Measurements from ENCODE around the gene SMPD3.

Gene SMPD3

DNA sequence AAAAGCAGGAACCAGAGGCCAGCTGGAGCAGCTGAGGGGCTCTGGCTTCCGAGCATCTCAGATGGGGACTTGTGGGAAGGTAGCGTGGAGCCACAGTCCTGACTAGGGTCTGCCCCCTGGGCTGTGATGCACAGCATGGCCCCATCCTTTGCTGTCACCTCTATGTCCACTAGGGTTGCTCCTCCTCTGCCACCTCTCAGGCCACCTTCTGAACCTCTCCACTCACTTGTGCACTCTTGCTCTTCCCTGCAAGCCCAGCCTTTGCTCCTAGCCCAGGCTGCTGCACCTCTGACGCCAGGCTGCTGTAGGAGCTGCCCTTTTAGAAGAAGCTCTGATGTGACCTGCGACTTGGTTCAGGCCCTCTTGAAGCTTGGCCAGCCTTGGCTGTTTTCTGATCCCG is 24.3 kb upstream of the SMPD3 start:
- no peak for DNase-seq (ENCODE audit: low read depth in 2 of 2)

DNA sequence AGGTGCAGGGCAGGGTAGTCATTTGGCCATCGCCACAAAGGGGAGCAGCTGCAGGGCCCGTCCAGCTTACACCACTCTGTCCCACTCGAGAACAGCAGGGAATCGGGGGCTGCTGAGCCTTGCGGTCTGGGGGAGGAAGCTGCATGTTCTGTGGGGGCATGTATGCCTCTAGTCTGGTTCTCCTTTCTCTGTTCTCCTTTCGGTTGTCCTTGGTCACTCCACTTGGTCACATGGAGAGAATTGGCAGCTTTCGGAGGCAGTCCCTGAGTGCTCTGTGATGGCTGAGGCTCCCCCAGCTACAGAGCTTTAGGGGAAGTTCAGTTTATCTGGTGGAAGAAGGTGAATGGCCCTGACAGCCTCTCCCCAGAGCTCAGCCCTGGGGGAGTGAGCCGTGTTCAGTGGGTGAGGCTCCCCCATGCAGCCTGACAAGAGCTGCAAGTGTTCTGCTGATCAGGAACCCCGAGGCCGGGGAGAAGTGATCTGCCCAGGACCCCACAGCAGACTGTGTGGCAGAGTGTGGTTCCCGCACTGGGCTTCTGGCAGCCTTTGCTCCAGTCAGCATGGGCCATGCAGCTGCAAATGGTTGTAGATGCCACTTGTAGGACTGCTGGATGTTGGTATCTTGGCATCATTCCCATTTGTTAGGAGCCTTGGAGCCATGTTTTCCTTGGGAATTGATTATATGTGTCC is 22.3 kb upstream of the SMPD3 start:
- DNase-seq (ENCODE audit: low read depth in 2 of 2) = no peak

DNA sequence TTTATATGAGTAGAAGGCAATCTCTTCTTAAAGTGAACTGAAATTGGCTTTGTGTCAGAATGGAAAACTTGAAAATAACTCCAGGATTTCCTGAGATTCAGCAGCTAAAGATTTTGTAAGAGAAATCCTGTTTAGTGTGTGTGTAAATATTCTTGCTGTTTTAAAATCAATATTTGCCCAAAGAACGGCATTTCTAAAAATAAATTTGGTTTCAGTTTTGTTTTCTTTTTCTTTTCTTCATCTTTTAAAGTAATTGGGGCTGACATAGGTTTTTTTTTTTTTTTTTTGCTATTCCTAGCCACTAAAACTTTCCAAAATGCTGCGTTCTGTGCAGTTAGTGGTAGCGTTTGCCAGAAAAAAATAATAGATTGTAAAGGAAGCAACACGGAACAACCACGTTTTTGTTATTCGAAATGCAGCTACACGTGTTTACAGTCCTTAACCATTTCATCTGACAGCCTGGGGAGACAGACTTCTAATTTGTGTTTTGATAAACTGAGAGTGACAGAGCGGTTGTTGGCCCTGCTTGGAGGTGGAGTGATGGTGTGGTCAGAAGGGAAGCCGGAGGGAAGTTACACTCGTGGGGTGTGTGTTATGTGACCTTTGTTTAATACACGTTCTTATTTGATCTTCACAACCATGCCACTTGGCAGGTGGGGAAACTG is 21.6 kb upstream of the SMPD3 start:
- DNase-seq (ENCODE audit: low read depth in 2 of 2) = no peak

DNA sequence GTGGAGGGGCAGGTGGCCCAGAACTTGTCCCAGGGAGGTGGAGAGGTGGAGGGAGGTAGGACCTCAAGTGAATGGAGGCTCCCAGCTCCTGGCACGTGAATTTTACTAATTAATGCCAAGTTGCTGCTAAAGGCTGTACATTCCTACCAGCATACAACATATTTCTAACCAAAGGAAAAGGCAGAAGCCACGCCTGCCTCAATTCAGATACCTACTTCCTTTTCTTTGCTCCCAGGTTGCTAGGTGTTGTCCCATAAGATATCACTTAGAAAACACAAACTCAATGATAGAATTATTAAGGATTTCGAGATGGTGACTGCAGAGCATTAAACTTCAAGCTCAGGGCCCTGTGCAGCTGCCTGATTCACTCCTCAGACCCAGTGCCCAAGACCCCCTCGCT is 20.5 kb upstream of the SMPD3 start:
- no peak for DNase-seq (ENCODE audit: low read depth in 2 of 2)

DNA sequence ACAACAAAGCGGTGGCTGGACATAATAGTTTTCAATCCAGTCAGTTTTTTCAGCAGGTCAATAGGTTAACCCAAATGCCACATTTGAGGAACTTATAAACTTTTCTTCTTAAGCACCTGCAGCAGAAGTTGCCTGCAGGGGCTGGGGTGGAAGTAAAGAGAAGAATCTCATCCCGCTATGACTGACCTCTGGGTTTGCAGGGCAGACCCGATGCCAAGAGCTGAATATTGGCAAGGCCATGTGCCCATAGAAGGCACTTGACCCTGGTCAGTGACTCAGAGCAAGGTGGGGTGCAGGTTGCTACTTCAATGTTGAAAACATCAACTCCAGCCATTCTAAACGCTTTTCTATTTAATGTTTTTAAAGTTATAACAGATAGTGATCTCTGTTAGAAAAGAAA is 17.9 kb upstream of the SMPD3 start:
- DNase-seq (ENCODE audit: low read depth in 2 of 2) = no peak

DNA sequence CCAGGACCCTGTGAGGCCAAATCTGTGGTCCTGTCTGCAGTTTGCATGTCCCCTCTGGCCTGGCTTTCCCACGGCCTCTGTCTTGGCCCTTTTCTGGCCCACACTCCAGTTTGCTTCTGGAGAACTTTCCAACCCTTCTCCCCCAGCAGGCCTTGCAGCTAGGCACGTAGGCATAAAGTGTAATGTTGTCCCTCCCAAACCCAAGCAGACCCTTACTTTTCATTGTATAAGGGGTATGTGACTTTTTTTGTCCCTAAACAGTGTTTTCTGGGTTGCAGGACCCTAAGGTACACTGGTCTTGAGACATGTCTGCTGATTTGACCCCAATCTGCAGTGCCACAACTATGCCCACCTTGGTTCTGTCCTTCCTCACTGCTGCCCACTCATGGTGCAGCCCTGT is 15.6 kb upstream of the SMPD3 start:
- no peak for DNase-seq (ENCODE audit: low read depth in 2 of 2)

DNA sequence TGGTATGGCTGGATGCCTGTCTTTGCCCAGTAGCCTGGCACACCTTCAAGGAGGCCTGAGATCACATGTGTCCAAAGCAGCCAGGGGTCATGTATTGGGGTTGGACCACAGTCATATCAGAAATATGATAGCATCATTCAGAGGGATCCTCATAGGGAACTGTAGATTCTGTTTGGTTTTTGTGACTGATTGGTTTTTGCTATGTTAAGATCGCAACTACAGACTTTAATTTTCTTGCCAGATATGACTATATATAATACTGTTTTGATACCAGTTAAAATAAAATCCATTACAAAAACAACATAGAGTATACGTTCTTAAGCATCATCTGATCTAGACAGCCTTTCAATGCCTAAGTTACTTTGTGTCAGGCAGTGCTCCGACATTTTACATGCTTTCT is 11.8 kb upstream of the SMPD3 start:
- DNase-seq (ENCODE audit: low read depth in 2 of 2) = no peak

DNA sequence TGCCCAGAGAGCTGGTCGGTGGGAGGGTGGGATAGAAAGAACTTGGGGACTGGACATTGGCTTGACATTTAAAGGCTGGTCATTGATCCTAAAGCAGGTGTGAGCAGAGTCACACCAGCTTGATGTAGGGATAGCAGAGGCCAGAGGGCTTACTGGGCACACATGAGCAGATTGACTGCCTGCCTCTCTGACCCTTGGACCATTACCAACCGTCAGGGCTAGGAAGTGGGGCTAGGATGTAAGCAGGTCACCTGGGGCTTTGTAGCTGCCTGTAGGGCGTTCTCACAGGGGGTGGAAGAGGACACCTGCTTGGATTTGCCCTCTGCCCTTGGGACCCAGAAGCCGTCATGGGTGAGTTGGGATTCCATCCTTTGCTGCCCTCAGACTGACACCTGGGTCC is 11.1 kb upstream of the SMPD3 start:
- DNase-seq (ENCODE audit: low read depth in 2 of 2) = no peak

DNA sequence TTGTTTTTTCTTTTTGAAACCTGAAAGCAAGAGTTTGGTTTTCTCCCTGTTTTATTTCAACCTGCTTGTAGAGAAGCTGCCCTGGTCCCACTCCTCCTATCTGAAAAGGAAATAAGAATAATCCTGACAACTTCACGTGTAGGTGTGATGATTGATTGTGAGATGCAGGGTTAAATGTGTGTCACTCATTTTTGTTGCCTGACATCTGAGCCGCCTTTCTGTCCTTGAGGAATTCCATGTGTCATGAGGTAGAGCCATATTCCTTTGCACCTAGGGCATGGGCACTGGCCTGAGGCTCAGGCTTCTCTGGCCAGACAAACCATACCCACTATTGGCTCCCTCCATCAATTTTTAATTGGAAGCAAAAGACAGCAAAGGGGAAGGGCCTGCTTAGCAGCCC is 10.2 kb upstream of the SMPD3 start:
- DNase-seq (ENCODE audit: low read depth in 2 of 2) = no peak

DNA sequence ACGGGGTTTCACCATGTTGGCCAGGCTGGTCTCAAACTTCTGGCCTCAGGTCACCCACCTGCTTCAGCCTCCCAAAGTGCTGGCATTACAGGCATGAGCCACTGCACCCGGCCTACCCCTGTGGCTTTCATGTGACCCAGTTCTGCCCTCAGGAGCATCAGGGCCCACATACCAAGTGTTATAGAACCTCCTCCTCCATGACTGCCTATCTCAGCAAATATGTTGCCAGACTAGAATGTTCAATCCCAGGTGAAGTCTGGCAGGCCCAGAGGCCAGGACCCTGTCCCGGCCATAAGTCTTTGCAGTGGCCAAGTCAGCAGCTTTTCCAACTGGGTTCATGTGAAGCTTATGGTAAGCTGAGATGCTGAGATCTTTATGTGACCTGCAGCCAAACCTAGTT is 9.8 kb upstream of the SMPD3 start:
- no peak for DNase-seq (ENCODE audit: low read depth in 2 of 2)

DNA sequence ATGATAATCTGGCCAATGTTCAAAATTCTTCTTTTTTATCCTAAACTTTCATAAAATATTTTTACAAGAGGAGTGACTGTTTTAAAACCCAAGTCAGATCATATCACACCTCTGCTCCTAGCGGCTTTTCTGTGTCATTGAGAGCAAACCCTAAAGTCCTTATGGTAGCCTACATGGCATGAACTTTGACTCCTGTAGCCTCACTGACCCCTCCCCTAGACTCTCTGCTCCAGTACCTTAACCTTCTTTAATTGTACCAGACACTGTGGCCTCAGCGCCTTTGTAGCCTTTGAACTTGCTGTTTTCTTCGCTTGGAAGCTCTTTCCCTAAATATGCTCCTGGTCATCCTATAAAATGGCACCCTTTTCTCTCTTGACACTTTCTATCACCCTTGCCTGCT is 7.3 kb upstream of the SMPD3 start:
- DNase-seq (ENCODE audit: low read depth in 2 of 2) = no peak

DNA sequence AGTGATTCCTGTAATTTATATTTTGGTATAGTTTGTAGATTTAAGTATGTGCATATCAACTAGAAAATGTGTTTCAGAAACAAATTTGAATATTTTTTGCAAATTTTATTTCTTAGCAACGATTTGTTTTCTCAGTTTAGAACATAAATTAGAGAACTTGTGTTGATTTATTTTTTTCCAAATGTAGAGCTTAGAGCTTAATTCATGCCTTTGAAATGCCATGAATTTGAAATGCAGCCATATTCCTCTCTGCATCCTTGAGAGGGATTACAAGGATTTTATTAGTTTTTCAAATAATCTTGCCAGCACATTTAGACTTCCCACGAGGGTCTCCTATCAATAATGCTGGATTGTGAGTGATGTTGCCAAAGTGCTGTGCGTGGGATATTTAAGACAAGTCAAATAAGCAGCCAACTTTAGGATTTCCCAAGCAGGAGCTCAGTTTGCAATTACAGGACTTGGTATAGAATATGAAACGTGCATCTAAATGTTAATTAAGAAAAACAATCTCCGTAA is 6.7 kb upstream of the SMPD3 start:
- DNase-seq (ENCODE audit: low read depth in 2 of 2) = no peak

DNA sequence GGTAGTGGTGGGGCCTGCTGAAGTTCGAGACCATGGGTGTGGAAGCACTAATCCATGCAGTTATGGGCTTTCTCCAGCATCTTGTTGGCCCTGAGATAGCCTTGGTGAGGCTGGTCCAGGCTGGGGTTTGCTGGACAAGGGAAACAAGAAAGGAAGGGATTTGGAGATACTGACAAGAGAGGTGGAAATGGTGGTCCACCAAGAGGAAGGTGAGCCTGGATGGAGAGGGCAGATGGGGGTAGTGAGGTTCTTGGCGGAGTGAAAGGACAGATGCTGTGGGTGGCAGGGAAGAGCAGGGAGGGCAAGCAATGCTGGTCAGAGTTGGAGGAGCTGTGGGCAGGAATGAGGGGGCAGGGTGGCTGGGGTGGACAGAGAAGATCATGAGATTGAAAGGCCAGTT is 5.5 kb upstream of the SMPD3 start:
- no peak for DNase-seq (ENCODE audit: low read depth in 2 of 2)

DNA sequence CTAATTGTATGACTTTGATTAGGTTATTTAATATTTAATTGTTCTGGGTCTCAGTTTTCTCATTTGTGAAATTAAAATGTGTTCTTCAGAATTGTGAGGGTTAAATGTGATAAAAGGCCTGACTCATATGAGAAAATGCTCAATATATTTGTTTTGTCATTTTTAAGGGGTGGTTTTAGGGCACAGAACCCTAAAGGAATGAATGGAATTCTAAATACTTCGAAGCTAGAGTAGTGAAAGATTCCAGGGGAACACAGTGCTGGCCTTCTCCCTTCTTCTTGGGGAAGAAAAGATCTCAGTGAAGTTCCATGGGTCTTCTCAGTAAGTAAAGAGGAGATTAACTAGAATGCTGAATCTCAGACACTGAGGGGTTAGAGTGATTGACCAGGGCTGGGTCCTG is 3.9 kb upstream of the SMPD3 start:
- DNase-seq (ENCODE audit: low read depth in 2 of 2) = no peak

DNA sequence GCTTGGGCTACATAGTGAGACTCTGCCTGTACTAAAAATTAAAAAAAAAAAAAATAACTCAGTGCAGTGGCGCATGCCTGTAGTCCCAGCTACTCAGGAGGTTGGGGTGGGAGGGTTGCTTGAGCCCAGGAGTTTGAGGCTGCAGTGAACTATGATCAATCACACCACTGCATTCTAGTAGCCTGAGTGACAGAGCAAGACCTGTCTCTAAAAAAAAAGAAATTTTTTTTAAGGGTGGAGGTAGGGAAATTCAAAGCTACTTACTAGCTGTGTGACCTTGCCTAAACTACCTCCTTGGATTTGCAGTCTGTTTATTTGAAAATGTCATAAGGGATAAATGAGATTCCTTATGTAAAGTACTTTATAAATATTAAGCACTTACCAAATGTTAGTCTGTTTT is 3.4 kb upstream of the SMPD3 start:
- DNase-seq (ENCODE audit: low read depth in 2 of 2) = no peak

DNA sequence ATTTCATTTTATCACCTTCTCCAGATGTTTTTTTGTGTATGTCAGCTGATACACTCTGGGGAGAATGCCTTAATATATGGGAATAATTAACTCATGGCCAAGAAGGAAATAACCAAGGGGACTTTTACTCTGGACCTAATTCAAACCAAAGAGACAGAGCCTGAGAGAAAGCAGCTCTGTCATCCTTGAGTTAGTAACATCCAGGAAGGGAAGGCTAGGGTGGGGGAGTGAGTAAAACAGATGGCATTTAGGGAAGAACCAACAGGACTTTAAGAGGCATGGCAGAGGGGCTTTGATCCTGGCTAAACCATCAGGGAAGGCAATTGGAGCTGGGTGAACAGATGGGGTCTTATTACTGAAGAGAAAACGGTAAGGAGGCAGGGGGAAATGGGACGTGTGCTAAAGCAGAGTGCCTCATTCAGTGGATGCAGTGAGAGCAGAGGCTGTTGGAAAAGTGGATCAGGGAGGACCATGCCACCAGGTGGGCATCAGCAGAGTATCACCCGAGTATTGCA is 2.5 kb upstream of the SMPD3 start:
- DNase-seq (ENCODE audit: low read depth in 2 of 2) = no peak

DNA sequence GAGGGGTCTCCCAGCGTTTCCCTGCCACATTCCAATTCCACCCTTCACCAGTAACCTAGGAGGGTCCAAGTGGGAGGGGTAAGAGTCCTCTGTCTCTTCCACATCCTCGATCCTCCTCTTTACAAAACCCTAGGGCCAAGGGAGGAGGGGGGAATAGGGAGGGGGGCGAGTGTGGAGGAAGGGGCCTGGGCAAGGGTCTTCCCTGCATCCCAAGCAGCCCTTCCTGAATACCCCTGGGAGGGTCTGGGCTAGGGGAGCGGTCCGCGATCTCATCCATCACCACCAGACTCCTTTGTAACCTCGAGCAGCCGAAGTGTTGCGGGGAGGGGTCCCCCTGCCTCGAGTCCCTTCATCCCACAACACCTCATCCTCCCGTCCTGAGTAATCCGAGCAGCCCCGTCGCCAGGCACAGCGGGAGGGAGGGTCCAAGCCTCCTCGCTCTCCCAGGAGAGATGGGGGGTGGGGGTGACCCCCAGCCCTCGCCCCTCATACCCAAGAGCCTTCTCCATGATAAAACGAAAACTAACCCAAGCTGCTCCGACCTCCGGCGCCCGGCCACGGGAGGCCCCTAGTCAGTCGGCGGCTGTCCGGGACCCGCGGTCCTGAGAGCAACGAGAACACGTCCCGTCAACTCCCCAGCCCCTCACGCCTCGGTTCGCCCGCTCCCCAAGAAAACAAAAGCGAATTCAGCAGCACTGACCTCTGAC is 502 bp downstream of the SMPD3 start:
- DNase-seq (ENCODE audit: low read depth in 2 of 2) = no peak

DNA sequence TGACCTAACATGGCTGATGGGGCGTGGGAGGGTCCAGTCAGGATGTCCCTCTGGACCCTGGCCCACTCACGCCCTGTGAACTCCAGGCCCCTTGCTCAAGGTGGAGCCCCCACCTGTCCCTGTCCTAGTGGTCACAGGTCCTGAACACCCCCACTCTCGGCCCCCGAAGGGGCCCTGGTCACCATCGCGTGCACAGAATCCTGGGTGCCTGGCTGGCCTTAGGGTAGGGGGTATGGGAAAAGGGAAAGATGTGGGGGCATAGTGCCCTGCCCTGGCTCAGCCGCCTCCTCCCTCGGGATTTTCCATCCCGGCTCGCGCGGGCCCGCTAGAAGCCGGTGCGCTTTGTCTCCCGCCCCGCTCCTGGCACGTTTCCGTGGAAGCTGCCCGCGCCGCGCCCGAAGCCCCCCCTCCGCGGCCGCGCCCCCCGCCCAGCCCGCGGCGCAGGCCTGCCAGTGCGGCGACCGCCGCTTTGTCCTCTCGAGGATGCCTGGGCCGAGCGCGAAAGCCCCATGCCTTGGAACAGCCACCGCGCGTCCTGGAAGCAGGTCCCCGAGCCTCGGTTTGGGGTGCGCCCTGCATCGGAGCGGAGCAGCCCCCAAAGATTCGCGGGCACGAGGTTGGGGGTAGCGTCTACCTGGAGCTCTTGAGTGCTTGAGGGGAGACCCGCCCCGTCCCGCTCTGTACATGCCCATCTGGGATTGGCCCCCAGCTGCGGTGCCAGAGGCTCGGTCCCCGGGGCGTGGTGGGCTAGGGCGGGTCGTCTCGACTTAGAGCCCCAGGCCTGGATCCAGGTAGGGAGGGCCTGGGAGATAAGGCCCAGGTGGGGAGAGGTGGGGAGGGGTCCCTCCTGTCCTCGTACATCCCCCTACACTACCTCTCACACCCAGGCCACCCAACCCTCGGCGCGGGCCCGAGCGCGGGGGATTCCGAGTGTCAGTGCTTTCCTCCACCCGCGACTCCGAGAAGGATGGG is 1.3 kb downstream of the SMPD3 start:
- no peak for DNase-seq (ENCODE audit: low read depth in 2 of 2)

DNA sequence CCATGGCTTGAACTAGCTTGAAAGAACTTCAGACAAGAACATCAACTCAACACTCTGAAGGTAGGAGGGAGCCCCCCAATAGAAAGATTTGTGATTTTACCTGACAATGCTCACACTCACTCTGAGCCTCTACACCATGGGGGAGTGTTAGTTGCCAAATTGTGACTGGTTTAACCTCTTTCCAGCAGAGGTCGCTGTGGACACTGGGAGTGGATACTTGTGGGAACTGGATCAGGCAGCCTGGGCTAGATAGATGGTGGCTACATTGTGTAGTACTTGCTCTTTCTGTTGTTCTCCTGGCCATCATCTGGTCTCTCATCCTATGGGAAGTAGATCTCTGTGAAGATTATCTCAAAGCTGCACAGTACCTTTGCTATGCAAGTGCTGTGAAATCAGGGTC is 2.9 kb downstream of the SMPD3 start:
- DNase-seq (ENCODE audit: low read depth in 2 of 2) = no peak

DNA sequence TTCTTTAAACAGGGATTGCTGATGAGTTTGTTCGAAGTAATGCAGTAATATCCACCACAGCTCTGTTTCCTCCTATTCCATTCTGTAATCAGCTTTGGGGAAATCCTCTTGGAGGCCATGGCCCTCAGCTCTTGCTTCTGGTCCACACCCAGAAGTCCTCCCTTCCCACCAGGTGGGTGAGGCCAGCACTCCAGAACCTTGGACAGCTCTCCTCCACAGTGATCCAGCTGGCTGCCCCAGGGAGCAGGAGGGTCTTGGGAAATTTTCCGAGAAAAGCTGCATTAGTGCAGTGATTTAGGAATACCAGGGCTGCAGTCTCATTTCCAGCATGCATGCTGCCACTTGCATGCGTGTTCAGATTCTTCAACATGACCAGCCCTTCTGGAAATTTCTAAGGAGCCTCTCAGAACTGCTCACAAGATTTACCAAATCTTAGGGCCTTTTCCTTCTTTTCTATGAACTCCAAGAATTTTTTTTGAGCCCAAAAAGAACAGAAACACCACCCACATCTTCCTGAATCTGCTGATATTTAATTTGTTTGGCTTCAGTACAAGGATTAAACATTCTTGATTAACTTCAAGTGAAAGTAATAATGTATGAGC is 4.2 kb downstream of the SMPD3 start:
- no peak for DNase-seq (ENCODE audit: low read depth in 2 of 2)

DNA sequence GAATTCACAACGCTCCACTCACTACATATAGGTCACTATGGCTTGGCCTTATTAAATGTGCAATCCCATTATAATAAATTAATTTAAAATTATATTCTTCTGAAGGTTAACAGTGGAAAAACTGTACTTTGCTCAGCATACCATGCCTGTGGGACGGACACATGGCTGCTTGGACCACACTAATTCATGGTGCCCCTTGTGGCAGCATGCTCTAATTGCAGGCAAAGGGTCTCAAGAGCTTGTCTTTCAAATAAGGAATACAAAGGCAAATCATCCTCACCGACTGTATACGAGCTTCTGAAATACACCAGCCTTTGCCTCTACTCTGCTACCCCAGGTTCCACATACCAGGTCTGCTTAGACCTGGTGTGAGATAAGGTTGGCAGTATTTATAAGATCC is 11.7 kb downstream of the SMPD3 start:
- no peak for DNase-seq (ENCODE audit: low read depth in 2 of 2)

Measured in stimulated activated CD4-positive, alpha-beta T cell treated with anti-CD3 and anti-CD28 coated beads, Interleukin-1b, Interleukin-23, amount 100 ng/mL, for 4 hours (primary cell).